Loucy (cell line): ENCODE measurements around the gene TLK1.

ENCODE experiments used
- CTCF ChIP-seq: fragments of 200-600 bp; sonication (generic); conservative IDR thresholded peaks from 2 replicates; pipeline ENCODE4 v1.5.1; 2014; ENCODE audit warnings: mild to moderate bottlenecking, antibody characterized with exemption, low read length
- EZH2phosphoT487 ChIP-seq: fragments of 200-600 bp; IDR thresholded peaks from 2 replicates; pipeline ENCODE4 v1.6.1; 2018; ENCODE audit warnings: antibody characterized with exemption, mild to moderate bottlenecking, moderate library complexity, borderline replicate concordance

DNA sequence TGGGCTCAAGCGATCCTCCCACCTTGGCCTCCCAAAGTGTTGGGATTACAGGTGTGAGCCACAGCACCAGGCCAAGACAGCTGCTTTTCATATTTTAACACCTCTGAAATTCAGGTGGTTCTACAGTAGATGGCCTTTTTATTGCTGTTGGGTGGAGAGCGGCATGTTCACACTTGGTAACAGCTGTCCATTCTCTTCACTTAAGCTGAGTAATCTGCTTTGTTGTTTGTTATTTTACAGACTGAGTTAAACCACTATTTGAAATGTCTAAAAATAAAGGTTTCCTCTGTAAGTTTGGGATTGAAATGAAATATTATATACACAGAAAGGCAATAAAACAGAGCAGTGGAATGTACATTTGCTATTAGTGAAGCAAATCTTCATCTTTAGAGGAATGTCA is 44.9 kb upstream of the TLK1 start:
- TF ChIP-seq CTCF (no peak), EZH2phosphoT487 (no peak)
